Measurements from ENCODE around the gene GALNT2.

The GALNT2 gene

GRCh38 chr1:230211436-230212145, 144.6 kb downstream of the GALNT2 start:
- no peak for DNase-seq (ENCODE audit: low spot score)

GRCh38 chr1:230212405-230212936, 145.4 kb downstream of the GALNT2 start:
- DNase-seq (ENCODE audit: low spot score), result peak; percentile 81

- peak; percentile 86 for DNase-seq (ENCODE audit: low spot score)
Measured at GRCh38 chr1:230215031-230215430, 148.0 kb downstream of the GALNT2 start.

GRCh38 chr1:230215529-230215928, 148.5 kb downstream of the GALNT2 start:
- no peak for DNase-seq (ENCODE audit: low spot score)

- no peak for DNase-seq (ENCODE audit: low spot score)
Measured at GRCh38 chr1:230216896-230217295, 149.9 kb downstream of the GALNT2 start.

- DNase-seq (ENCODE audit: low spot score), result no peak
Measured at GRCh38 chr1:230218667-230219066, 151.6 kb downstream of the GALNT2 start.

- no peak for DNase-seq (ENCODE audit: low spot score)
Measured at GRCh38 chr1:230219174-230220067, 152.4 kb downstream of the GALNT2 start.

GRCh38 chr1:230220478-230220877, 153.4 kb downstream of the GALNT2 start:
- no peak for DNase-seq (ENCODE audit: low spot score)

GRCh38 chr1:230220907-230221306, 153.9 kb downstream of the GALNT2 start:
- DNase-seq (ENCODE audit: low spot score), result no peak

- DNase-seq (ENCODE audit: low spot score), result no peak
Measured at GRCh38 chr1:230222678-230223077, 155.6 kb downstream of the GALNT2 start.

- no peak for DNase-seq (ENCODE audit: low spot score)
Measured at GRCh38 chr1:230224101-230224960, 157.3 kb downstream of the GALNT2 start.

GRCh38 chr1:230226007-230226800, 159.2 kb downstream of the GALNT2 start:
- DNase-seq (ENCODE audit: low spot score), result no peak

GRCh38 chr1:230226814-230227213, 159.8 kb downstream of the GALNT2 start:
- no peak for DNase-seq (ENCODE audit: low spot score)

- DNase-seq (ENCODE audit: low spot score), result no peak
Measured at GRCh38 chr1:230228236-230228897, 161.3 kb downstream of the GALNT2 start.

- no peak for DNase-seq (ENCODE audit: low spot score)
Measured at GRCh38 chr1:230230273-230230672, 163.2 kb downstream of the GALNT2 start.

GRCh38 chr1:230230948-230231773, 164.1 kb downstream of the GALNT2 start:
- no peak for DNase-seq (ENCODE audit: low spot score)

GRCh38 chr1:230231774-230232145, 164.7 kb downstream of the GALNT2 start:
- no peak for DNase-seq (ENCODE audit: low spot score)

- no peak for DNase-seq (ENCODE audit: low spot score)
Measured at GRCh38 chr1:230232371-230232771, 165.3 kb downstream of the GALNT2 start.

GRCh38 chr1:230233786-230234185, 166.7 kb downstream of the GALNT2 start:
- no peak for DNase-seq (ENCODE audit: low spot score)

GRCh38 chr1:230235876-230236275, 168.8 kb downstream of the GALNT2 start:
- DNase-seq (ENCODE audit: low spot score), result no peak

Data from Ammon's horn (tissue), 1 donor.